Thyroid gland (tissue), 4 donors: Measurements from ENCODE around the gene GALNT15. TPM values are rescaled to one million over a fixed set of nuclear protein-coding genes. Genes with fewer than 3 reads are reported as not detected.

Experiments used
- DNase-seq, 2 donors: peaks; one replicate each; pipeline ENCODE4 v3.0.0-alpha.2; 2019
- H3K27ac ChIP-seq, 3 donors: fragments of 200-600 bp; sonication (generic); 1 replicate in 2 of 3; 2 replicates in 1 of 3; pipeline ENCODE4 v1.5.1; 2016 to 2019; ENCODE audit warnings: mild to moderate bottlenecking in 1 of 3, moderate library complexity in 1 of 3
- H3K27me3 ChIP-seq: fragments of 200-600 bp; sonication (generic); one replicate; pipeline ENCODE4 v1.5.1; 2019
- H3K36me3 ChIP-seq, 2 donors: fragments of 200-600 bp; sonication (generic); one replicate each; pipeline ENCODE4 v1.5.1; 2016 to 2019
- H3K4me1 ChIP-seq, 2 donors: fragments of 200-600 bp; sonication (generic); one replicate each; pipeline ENCODE4 v1.5.1; 2017 to 2019
- H3K4me3 ChIP-seq, 3 donors: fragments of 200-600 bp; sonication (generic); replicated peaks in 1 of 3; 1 replicate in 2 of 3; 2 replicates in 1 of 3; pipeline ENCODE4 v1.5.1; 2016; ENCODE audit warnings: mild to moderate bottlenecking in 1 of 3
- H3K9me3 ChIP-seq: fragments of 200-600 bp; sonication (generic); one replicate; pipeline ENCODE4 v1.5.1; 2017
- CTCF ChIP-seq, 6 experiments: fragments of 200-600 bp in 3 of 6; fragments of 450-650 bp in 3 of 6; sonication (generic) in 3 of 6; IDR thresholded peaks; one replicate each; pipeline ENCODE4 v1.5.1; 2016 to 2019; ENCODE audit warnings: antibody characterized with exemption in 6 of 6, mild to moderate bottlenecking in 2 of 6, inconsistent platforms in 1 of 6, moderate library complexity in 1 of 6
- POLR2A ChIP-seq, 2 donors: fragments of 450-650 bp; IDR thresholded peaks; one replicate each; pipeline ENCODE4 v1.6.1; 2017; ENCODE audit warnings: antibody characterized with exemption in 2 of 2, mild to moderate bottlenecking in 2 of 2, moderate library complexity in 1 of 2
- WGBS, 2 donors: methylation state at CpG; one replicate each; pipeline ENCODE4 v1.1.5; 2017; 5-methylcytosine and 5-hydroxymethylcytosine counted together
- intact Hi-C: fragments of 100-400 bp; cut with DNase I; formaldehyde crosslinking; loops from one replicate; pipeline ENCODE4 v1.15.1; 2023
- total RNA-seq, 4 donors: library from RNA; depleted of rRNA; stranded (reverse); fragments of >200 nt; gene quantifications; one replicate each; pipeline ENCODE4 v1.2.3, GENCODE V29; 2016

GALNT15 gene
- total RNA-seq, 4 donors from 2014 or later = 21.3 to 226 (median 49.4) TPM

GRCh38 chr3:16177382-16177781, 2.9 kb downstream of the GALNT15 start:
- no peak for DNase-seq
- H3K27me3 ChIP-seq = no peaks in the 10 kb centered on the region
- no peaks in the 10 kb centered on the region for H3K9me3 ChIP-seq
- H3K27ac ChIP-seq = no peak overlapping the region
- H3K4me3 ChIP-seq = peak overlapping the region in 1 of 3 donors; percentile 27
- intact Hi-C loops = loop anchor here (2.0 to 10.0 kb wide), 2 partner anchors 129 to 363 kb away; no protein-coding TSS in a partner anchor
- H3K36me3 ChIP-seq = no peaks in the 10 kb centered on the region
- no peak for TF ChIP-seq CTCF (IDR thresholded peaks at IDR 0.05)
- TF ChIP-seq POLR2A (IDR thresholded peaks at IDR 0.05) = no peak
- peaks cover 4 to 16% of the 10 kb centered on the region in 2 donors for H3K4me1 ChIP-seq
- WGBS, 2 donors = 93 to 95% methylated on average over 4 of the region's 4 CpGs

- peak; percentile 74 to 81 for DNase-seq
- WGBS, 2 donors = 41 to 53% methylated on average over 10 to 11 of the region's 22 CpGs
- peak; percentile 75 to 96 (median 92) for TF ChIP-seq CTCF (IDR thresholded peaks at IDR 0.05)
- TF ChIP-seq POLR2A (IDR thresholded peaks at IDR 0.05) = peak in 1 of 2 donors; percentile 10
- Histone ChIP-seq H3K36me3 (no peaks in the 10 kb centered on the region), H3K27me3 (no peaks in the 10 kb centered on the region), H3K9me3 (no peaks in the 10 kb centered on the region), H3K4me1 (peaks cover 4 to 16% of the 10 kb centered on the region in 2 donors), H3K4me3 (peak overlapping the region in 1 of 3 donors; percentile 27), H3K27ac (peak overlapping the region in 1 of 3 donors; percentile 30)
- intact Hi-C loops = loop anchor here (2.0 to 10.0 kb wide), 2 partner anchors 129 to 363 kb away; no protein-coding TSS in a partner anchor
Measured at GRCh38 chr3:16177962-16178627, 3.6 kb downstream of the GALNT15 start.

GRCh38 chr3:16178628-16178988, 4.1 kb downstream of the GALNT15 start:
- TF ChIP-seq CTCF (IDR thresholded peaks at IDR 0.05) (peak in 1 of 6 experiments; percentile 6), POLR2A (IDR thresholded peaks at IDR 0.05) (no peak)
- Histone ChIP-seq H3K27me3 (no peaks in the 10 kb centered on the region), H3K9me3 (no peaks in the 10 kb centered on the region), H3K4me1 (peaks cover 4 to 15% of the 10 kb centered on the region in 2 donors), H3K27ac (peak overlapping the region in 1 of 3 donors; percentile 30), H3K36me3 (no peaks in the 10 kb centered on the region), H3K4me3 (peak overlapping the region in 1 of 3 donors; percentile 27)
- intact Hi-C loops = loop anchor here (10.0 kb wide), 1 partner anchor 364 kb away; no protein-coding TSS in a partner anchor
- WGBS, 2 donors = 65 to 69% methylated on average over 7 to 9 of the region's 9 CpGs
- no peak for DNase-seq

GRCh38 chr3:16179261-16179660, 4.8 kb downstream of the GALNT15 start:
- Histone ChIP-seq H3K9me3 (no peaks in the 10 kb centered on the region), H3K27me3 (no peaks in the 10 kb centered on the region), H3K4me3 (peak overlapping the region in 1 of 3 donors; percentile 27), H3K36me3 (no peaks in the 10 kb centered on the region), H3K27ac (peak overlapping the region in 1 of 3 donors; percentile 30), H3K4me1 (peaks cover 4 to 9% of the 10 kb centered on the region in 2 donors)
- DNase-seq = no peak
- 75 to 93% methylated on average over 2 of the region's 2 CpGs for WGBS, 2 donors
- no peak for TF ChIP-seq CTCF (IDR thresholded peaks at IDR 0.05)
- no peak for TF ChIP-seq POLR2A (IDR thresholded peaks at IDR 0.05)
- intact Hi-C loops = loop anchor here (10.0 kb wide), 1 partner anchor 364 kb away; no protein-coding TSS in a partner anchor
